AG04450 (cell line): Measurements from ENCODE around the gene APPL1. TPM values are rescaled to one million over a fixed set of nuclear protein-coding genes. Genes with fewer than 3 reads are reported as not detected.

Experiments used
- CTCF ChIA-PET: fragments of 300-600, 350-600 bp; formaldehyde crosslinking; extraction: SDS; loops from one replicate; lab custom pipeline; 2022; ENCODE audit warnings: antibody characterized with exemption, inconsistent platforms; lab: Charles Lee
- POLR2A ChIA-PET: fragments of 350-600 bp; formaldehyde crosslinking; extraction: SDS; loops from one replicate; lab custom pipeline; 2021; ENCODE audit warnings: antibody characterized with exemption, inconsistent platforms; lab: Yijun Ruan, JAX
- DNase-seq: peaks from one replicate; pipeline ENCODE4 v3.0.0-alpha.2; 2011; ENCODE audit warnings: low read depth, low spot score
- H3K27ac ChIP-seq: one replicate; pipeline ENCODE4 v1.5.1; 2012; ENCODE audit warnings: low read depth, low read length, control low read depth
- H3K27me3 ChIP-seq: one replicate; pipeline ENCODE4 v1.6.0; 2012; ENCODE audit warnings: low read length; ENCODE audit not compliant: control insufficient read depth, insufficient read depth
- H3K4me3 ChIP-seq: 2 replicates; pipeline ENCODE4 v1.5.1; 2011; ENCODE audit warnings: mild to moderate bottlenecking, low read depth, low read length, control low read depth
- H3K9me3 ChIP-seq: 2 replicates; pipeline ENCODE4 v1.5.1; 2012; ENCODE audit warnings: low read length; ENCODE audit not compliant: control insufficient read depth, insufficient read depth
- CTCF ChIP-seq: IDR thresholded peaks from 2 replicates; pipeline ENCODE4 v1.5.1; 2011; ENCODE audit warnings: low read depth, low read length, control low read depth, inconsistent platforms
- polyA plus RNA-seq: library from polyadenylated mRNA; depleted of rRNA; stranded (reverse); fragments of >200 nt; gene quantifications from 2 replicates; pipeline ENCODE4 v1.2.3, GENCODE V29; 2011; rRNA removed

APPL1 gene
- polyA plus RNA-seq, 1 experiment, result 23.5 TPM

- no peaks in the 10 kb centered on the region for H3K9me3 ChIP-seq
- H3K4me3 ChIP-seq, result no peak overlapping the region
- CTCF ChIA-PET, result no interaction called here
- no peak for TF ChIP-seq CTCF
- POLR2A ChIA-PET, result no interaction called here
- H3K27me3 ChIP-seq, result no peaks in the 10 kb centered on the region
- no peak for DNase-seq
- no peak overlapping the region for H3K27ac ChIP-seq
These were observed 82.3 kb downstream of the APPL1 start for GRCh38 chr3:57309769-57310360.

- TF ChIP-seq CTCF, result no peak
- POLR2A ChIA-PET, result no interaction called here
- Histone ChIP-seq H3K27ac (no peak overlapping the region), H3K27me3 (peaks cover under 1% of the 10 kb centered on the region), H3K4me3 (no peak overlapping the region), H3K9me3 (no peaks in the 10 kb centered on the region)
- CTCF ChIA-PET, result no interaction called here
- DNase-seq, result no peak
These were observed 86.7 kb downstream of the APPL1 start for GRCh38 chr3:57314204-57314603.

Other genes with a start within 250 kb of the APPL1 start
- not detected in 2 replicates for gene SPATA12, start 167.1 kb upstream of the APPL1 start, polyA plus RNA-seq
- gene IL17RD, start 62.4 kb upstream of the APPL1 start, polyA plus RNA-seq, result 1.4 and 1.6 TPM in 2 replicates
- gene HESX1, start 27.8 kb upstream of the APPL1 start, polyA plus RNA-seq, result 0.36 and 0.46 TPM in 2 replicates
- not detected in 2 replicates for gene ASB14, start 65.0 kb downstream of the APPL1 start, polyA plus RNA-seq